Endometrium (tissue), 2 donors: ENCODE results near the gene RGR.

Experiments
- FAIRE-seq: peaks from 2 replicates; lab custom pipeline; 2012; peaks lifted over from hg19 to GRCh38; lab: Jason Lieb, UNC
- donor health status: control.
- donor health status: control.

The RGR gene

DNA sequence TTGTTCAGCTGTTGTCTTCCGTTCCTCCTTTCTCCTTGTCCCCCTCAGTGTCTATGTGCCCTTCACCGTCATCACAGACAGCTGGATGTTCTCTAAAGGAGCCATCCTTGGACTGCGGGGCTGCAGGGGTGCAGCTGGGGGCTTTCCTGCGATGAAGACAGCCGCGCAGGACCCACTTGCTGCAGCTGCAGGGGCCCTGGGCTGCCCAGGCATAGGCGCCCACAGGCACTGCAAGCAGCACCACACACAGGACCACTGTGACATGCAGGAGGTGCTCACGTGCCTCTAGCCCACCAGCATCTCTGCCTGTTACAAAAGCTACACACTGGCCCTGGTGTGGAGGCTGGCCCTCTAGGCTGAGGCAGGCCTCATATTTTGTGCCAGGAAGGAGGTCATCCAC is 22.9 kb upstream of the RGR start:
- FAIRE-seq, result no peak

GRCh38 chr10:84224411-84225028 is 20.3 kb upstream of the RGR start:
- FAIRE-seq, result no peak

DNA sequence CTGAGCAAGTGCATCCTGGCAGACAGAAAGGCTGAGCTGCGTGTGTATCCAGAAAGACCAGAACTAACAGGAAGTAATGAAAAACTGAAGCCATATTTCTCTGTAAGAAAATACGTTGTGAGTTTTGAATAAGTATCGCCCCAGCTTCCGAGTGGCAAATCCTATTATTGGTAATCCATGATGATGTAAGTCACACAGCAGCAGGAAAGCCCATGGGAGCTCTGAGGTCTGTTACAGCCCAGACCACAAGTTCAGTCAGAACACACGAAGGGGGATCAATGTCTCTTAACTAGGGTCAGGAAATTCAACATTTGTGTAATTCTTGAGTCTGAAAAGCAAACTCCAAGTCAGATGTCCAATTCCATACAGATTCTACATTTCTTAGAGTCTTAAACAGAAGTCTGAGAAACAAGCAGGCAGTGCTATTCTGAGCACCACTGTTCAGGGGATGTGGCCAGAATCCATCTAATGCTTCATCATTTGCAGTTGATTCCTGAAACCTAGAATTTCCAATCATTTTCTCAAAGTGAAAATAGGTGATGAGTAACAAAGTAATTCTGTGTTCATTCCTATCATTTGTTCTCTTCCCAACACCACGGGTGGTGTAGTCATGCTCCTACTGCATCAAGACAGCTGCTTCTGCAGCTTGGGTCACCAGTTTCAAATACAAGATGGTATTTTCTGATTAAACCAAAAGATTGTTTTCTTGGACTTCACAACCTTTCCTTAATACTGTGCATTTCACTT is 19.3 kb upstream of the RGR start, which contains the start of gene LRIT2:
Gene LRIT2, minus strand, starts transcription at position 118 of the 747 bp plus-strand sequence. Its CDS starts 24 bp downstream, at position 94.
- FAIRE-seq, result no peak

DNA sequence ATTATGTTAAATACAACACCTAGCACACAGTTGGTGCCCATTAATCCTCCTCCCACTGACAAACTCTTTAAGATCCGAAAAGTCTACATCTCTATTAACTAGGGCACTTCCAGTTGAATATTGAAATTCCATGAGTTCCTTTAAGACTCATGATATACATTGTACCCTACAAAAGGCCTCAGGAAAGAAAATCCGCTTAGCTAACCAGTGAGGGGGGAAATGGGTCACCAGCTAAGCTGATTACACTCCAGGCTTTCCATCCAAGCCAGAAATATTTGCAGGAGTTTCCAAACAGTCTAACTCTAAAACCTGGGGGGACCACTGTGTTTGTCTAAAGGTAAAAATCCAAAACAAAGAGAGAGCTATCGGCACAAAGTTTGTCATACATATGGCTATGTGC is 18.2 kb upstream of the RGR start:
- no peak for FAIRE-seq

GRCh38 chr10:84227810-84228209 is 17.0 kb upstream of the RGR start:
- FAIRE-seq, result no peak

GRCh38 chr10:84230359-84230758 is 14.5 kb upstream of the RGR start:
- no peak for FAIRE-seq

DNA sequence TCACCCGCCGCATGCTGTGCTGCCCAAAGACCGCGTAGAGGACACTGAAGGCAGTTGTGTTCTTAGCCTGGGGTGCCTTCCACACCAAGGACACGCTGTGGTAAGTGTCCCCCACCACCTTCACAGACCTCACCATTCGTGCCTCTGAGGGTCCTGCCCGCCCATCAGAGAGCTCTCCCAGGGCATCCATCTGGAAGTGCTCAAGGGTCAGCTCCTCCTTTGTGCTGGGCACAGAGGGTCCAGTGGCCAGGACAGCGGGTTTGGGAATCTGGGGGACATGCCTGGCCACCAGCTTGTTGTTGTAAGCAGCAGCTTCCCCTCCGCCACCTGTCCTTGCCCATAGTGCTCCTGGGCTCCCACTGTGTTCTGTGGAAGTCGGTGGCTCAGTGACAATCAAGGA is 12.5 kb upstream of the RGR start:
- no peak for FAIRE-seq

DNA sequence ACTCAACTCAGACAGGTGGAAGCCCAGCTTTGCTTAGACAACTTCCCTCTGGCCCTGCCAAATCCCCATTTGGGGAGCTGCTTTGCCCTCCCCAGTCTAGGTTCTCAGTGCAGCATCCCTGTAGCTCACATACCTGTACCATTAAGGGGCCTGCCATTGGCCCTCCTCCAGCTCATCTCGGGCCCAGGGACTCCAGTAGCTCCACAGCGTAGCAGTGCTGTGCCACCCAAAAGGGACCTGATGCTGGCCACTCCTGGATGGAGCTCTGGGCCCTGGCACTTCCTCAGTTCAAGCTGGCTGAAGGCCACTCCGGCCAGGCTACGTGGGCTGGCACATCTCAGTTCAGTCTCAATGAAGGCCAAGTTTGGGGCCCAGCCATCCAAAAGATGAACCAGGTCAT is 10.9 kb upstream of the RGR start:
- no peak for FAIRE-seq

- FAIRE-seq, result no peak
Observed at GRCh38 chr10:84234479-84234878, 10.4 kb upstream of the RGR start.

DNA sequence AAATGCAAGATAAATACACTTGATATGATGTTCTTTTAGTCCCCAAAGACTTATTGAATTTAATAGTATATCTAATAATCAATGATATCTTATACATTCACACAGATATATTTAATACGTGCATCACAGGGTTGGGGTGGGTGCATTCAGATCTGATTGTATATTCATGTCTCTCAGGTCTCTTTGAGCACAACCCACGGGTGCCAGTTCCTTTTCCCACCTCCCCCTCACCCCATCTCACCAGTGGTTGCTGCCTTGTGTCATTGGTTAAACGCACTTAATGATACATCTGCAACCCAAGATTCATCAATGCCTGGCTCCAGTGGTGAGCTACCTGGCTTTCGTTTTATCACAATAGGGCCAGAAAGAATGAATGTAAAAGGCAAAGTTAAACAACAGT is 9.8 kb upstream of the RGR start:
- FAIRE-seq, result no peak

DNA sequence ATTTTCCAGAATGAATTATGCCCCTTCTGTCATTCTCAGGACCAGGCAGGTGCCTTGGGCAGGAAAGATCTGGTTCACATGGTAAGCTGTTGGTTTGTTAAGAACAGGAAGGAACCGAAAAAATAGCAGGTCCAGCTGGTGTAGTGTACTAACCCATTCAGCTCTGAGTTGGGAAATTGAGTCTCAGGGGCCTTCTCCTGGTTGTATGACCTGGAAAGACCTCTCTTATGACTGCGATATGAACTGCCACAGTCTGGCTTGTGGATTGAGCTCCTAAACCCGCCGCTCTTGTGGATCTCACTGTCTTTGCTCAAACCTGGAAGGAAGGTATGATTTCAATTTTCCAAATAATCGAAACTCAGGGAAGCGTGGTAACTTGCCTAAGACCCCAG is 8.1 kb upstream of the RGR start:
- no peak for FAIRE-seq

- no peak for FAIRE-seq
Observed at GRCh38 chr10:84237199-84238051, 7.4 kb upstream of the RGR start.

- no peak for FAIRE-seq
Observed at GRCh38 chr10:84238909-84239308, 5.9 kb upstream of the RGR start.

DNA sequence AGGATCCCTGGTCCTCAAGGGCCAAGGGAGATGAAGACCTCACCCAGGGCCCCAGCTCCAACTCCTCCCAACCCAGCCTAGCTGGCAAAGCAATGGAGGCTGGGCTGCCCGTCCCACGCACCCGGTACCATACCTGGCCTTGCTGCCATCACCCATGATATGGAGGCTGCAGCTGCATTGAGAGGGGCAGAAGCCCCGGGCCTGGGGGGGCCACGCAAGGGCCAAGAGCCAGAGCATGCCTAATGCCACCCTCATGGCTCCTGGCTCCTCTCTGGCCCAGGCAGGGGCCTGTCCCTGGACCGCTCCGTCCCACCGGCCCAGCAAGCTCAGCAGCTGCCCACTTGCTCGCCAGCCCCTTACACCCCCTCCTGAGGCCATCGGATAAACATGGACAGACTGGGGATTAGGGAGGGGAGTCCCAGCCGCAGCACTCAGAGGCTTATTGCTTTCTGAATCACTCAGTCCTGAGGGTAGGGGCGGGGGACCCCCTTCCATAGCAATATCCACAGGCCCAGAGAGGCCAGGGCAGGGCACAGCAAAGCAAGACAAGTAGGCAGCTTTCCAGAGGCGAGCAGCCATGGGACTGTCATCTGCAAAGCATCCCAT is 3.6 kb upstream of the RGR start, which contains the start of gene LRIT1:
Gene LRIT1, minus strand, starts transcription at position 362 of the 606 bp plus-strand sequence. Its CDS starts 107 bp downstream, at position 255.
- no peak for FAIRE-seq

DNA sequence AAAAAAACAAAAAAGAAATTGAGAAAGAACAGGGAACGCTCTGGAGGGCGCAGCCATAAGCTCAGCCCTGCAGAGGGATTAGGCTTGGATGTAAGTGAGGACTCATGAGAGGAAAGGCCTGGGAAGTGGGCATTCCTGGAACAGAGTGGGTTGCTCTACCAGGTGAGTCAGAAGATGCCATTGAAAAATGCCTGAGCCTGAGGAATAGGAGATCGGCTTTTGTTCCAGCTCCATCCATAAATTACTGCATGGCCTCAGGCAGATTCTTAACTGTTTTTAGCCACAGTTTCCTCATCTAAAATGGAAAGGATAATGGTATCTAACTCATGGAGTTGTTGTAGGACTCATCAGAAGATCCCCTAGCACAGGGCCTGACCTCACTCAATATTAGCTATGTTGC is 1.1 kb upstream of the RGR start:
- FAIRE-seq, result no peak

- FAIRE-seq, result no peak
Observed at GRCh38 chr10:84247496-84247895, 2.6 kb downstream of the RGR start.

- no peak for FAIRE-seq
Observed at GRCh38 chr10:84248794-84249193, 3.9 kb downstream of the RGR start.

- FAIRE-seq, result no peak
Observed at GRCh38 chr10:84254552-84255478, 10.0 kb downstream of the RGR start.

- FAIRE-seq, result no peak
Observed at GRCh38 chr10:84256510-84257342, 11.9 kb downstream of the RGR start.

DNA sequence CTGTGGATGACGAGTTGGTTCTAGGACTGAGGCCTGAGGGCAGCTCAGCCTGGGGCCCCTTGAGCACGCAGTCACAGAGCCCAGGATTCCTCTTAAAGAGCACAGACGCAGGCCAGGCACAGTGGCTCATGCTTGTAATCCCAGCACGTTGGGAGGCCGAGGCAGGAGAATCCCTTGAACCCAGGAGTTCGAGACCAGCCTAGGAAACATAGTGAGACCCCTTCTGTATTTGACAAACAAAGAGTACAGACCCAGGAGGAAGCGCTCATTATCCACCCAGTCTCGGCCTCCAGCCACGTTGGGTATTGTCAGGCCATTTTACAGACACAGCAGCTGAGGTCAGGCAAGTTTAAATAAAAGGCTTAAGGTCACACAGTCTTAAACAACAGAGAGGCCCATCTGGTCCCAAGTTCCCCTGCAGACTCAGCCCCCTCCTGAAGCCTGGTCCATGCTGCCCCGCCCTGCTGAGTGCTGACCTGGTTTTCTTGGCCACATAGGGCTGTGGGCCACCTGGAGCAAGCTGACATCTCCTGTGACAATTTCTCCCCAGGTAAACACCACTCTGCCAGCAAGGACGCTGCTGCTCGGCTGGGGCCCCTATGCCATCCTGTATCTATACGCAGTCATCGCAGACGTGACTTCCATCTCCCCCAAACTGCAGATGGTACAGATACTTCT is 12.6 kb downstream of the RGR start:
- FAIRE-seq, result no peak
